ENCODE measurements around the gene SHB.

GRCh38 chr9:38039090-38039906 is 29.7 kb downstream of the SHB start:
- TF ChIP-seq, protein P1, sequence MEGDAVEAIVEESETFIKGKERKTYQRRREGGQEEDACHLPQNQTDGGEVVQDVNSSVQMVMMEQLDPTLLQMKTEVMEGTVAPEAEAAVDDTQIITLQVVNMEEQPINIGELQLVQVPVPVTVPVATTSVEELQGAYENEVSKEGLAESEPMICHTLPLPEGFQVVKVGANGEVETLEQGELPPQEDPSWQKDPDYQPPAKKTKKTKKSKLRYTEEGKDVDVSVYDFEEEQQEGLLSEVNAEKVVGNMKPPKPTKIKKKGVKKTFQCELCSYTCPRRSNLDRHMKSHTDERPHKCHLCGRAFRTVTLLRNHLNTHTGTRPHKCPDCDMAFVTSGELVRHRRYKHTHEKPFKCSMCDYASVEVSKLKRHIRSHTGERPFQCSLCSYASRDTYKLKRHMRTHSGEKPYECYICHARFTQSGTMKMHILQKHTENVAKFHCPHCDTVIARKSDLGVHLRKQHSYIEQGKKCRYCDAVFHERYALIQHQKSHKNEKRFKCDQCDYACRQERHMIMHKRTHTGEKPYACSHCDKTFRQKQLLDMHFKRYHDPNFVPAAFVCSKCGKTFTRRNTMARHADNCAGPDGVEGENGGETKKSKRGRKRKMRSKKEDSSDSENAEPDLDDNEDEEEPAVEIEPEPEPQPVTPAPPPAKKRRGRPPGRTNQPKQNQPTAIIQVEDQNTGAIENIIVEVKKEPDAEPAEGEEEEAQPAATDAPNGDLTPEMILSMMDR (IDR thresholded peaks at IDR 0.05), result no peak
- no peak for TF ChIP-seq ZFX (IDR thresholded peaks at IDR 0.05; ENCODE audit: borderline replicate concordance)

Measured in 22Rv1 (cell line).